HUDEP-2 (cell line): ENCODE measurements around the gene PDS5B.

Experiments
- DNase-seq, 76 experiments: peaks; one replicate each; lab custom pipeline; 2025; ENCODE audit not compliant: unreplicated experiment in 76 of 76; lab: John Stamatoyannopoulos, UW

Gene PDS5B

DNA sequence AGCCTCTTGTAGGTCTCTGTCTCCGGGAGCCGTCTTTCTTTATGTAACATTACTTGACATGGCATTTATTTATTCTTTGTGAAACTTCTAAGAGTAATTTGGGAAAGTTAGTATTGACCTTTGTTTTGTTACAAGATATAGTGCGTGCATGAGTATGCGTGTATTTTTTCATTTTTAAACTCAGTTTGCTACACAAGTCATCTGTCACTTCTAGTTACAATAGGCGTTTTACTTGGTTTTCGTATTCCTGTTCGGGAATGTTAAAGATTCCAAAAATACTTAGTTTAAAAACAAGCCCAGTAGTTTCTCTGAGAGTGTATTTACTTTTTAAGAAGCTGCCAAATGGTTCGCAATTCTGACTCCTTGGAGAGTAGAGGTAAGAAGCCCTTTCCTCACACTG, 3.2 kb downstream of the PDS5B start:
- no peak for DNase-seq

DNA sequence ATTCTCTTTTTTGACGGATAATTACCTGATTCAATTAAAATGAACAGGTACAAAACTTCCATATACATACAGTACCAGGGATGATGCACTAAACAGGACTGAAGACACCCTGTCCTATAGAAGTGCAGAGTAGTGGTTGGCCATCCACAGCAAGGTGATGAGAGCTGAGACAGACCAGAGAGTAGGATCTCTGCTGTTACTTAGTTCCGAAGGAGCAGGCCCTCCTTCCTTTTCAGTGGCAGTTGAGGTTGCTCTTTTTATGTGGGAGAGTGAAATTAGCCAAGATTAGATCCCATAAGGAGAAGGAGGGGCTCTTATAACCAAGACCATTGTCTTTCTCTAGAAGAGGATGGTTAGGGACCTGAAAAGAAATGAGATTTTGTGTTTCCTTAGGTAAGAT, 4.0 kb downstream of the PDS5B start:
- no peak for DNase-seq

DNA sequence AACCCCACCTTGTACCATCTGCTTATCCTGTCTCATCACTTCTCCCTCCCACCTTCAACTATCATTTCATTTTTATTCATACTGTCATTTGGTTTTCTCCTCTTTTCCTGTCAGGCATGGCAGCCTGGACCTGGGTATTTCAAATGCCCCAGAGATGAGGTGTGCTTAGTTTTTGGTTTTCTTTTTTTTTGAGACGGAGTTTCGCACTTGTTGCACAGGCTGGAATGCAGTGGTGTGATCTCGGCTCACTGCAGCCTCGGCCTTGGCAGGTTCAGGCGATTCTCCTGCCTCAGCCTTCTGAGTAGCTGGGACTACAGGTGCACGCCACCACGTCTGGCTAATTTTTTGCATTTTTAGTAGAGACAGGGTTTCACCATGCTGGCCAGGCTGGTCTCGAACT, 5.8 kb downstream of the PDS5B start:
- DNase-seq: no peak

DNA sequence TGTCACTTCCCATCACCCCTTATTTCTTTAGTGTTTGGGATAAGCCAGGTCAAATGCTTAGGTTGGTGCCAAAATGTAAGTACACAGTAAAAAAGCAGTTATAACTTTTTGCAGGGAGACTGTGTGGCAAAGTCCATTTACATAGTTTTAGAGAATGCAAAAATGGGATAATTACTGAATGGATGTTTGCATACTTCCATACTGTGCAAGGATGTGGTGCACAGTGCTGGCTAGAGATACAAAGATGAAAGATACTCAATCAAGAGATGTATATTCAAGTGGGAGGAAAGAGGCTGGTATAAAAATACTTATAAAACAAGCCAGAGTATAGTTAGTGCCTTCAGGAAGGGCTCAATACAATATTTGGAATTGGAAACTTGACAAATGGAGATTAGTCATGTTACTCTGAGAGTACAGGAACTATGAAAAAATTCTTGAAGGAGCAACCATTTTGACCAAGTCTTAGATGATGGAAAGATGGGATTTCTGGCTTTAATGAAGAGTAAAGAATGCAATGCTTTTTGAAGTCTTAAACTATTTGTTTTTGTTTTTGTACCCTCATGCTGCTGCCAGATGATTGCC, 8.0 kb downstream of the PDS5B start:
- no peak for DNase-seq

DNA sequence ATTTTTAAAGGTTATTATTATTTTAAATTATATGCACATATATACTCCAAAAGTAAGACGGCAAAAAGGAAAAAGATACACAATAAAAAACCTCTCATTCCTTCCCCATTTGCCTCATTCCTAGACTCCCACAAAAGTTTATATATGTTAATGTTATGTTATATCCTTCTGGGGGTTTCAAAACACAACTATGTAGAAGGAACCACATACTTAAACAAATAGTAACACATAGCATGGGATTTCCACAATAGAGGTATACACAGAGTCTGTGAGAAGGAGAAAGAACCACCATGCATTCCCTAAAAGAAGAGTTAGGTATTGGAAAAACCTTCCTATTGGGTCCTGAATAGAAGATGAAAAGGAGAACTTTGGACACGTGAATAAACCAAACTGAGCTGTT, 9.1 kb downstream of the PDS5B start:
- no peak for DNase-seq

GRCh38 chr13:32600890-32601289, 14.6 kb downstream of the PDS5B start:
- no peak for DNase-seq

- DNase-seq: no peak
Observed at GRCh38 chr13:32609428-32609827, 23.2 kb downstream of the PDS5B start.

GRCh38 chr13:32610538-32610937, 24.3 kb downstream of the PDS5B start:
- DNase-seq: no peak

DNA sequence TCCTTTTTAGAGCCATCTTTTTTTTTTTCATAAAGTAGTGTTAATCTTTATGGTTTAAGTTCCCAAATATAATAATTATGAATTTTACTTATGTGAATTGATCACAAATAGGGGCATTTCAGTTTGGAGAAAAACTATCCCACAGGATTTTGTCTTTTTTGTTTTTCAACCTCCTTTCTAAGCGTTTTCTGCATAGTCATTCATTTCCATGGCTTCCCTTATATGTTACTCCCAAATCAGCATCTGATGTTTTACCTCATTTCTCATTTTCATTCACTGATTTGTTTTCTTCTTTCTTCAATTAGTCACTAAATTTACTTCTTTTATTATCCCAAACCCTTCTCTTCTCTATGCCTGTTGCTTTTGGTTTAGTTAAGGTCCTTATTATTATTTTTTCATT, 24.7 kb downstream of the PDS5B start:
- no peak for DNase-seq

DNA sequence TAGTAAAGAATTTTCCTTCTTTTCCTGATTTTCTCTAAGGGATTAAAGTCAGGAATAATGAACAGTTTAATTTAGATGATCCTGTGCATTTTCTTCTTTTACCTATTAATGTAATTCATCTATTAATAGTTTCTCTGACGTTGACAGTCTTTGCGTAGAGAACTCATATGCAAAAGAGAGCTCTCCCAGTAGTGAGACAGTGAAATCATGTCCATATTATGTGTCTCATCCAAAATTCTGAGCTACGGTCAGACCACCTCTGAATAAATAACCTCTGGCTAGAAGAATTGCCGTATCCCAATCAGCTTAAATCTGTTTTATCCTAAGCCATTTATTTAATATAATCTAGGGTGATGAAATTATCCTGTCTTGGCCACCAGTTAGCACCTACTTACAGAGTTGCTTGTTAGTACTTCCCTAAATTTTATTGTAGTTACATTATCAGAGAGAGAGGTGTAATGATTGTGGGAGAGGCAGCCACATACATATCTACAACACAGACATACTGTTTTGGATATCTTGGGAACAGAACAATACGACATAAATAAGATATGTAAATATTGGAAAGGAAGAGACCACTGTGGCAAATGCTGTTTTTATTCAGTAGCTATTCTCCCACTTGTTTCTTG, 30.7 kb downstream of the PDS5B start:
- DNase-seq: no peak

DNA sequence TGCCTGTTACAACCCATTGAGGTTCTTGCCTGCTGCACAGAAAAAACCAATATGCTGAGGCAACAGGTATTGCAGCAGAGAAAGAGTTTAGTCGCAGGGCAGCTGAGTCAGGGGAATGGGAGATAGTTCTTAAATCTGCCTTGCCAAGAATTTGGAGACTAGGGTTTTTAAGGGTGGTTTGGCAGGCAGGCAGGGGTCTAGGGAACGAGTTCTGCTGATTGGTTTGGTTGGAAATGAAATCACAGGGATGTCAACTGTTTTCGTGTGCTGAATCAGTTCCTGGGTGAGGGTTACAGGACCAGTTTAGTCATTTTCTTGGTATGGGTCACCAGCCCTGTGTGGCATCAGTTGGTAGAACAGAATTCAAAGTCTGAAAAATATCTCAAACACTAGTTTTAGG, 36.6 kb downstream of the PDS5B start:
- DNase-seq: no peak

GRCh38 chr13:32624441-32624840, 38.2 kb downstream of the PDS5B start:
- no peak for DNase-seq

- no peak for DNase-seq
Observed at GRCh38 chr13:32627793-32628192, 41.5 kb downstream of the PDS5B start.

DNA sequence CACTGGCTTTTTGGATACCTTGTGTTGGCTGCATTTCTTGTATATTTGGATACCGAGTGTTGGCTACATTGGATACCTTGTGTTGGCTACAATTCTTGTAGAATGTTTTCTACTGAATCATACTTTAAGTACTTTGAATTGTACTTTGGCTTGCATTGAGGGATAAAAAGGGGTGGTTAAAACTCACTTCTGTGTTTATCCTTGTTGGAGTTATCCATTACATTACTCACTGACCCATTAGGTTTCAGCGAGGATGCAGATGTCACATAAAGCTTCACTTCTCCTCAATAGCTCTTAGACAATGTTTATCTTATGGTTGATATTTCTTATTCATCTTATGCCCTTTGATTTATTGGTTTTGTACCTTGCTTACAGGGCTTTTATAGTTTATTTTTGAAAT, 43.1 kb downstream of the PDS5B start:
- DNase-seq: no peak

GRCh38 chr13:32629866-32630265, 43.6 kb downstream of the PDS5B start:
- no peak for DNase-seq

DNA sequence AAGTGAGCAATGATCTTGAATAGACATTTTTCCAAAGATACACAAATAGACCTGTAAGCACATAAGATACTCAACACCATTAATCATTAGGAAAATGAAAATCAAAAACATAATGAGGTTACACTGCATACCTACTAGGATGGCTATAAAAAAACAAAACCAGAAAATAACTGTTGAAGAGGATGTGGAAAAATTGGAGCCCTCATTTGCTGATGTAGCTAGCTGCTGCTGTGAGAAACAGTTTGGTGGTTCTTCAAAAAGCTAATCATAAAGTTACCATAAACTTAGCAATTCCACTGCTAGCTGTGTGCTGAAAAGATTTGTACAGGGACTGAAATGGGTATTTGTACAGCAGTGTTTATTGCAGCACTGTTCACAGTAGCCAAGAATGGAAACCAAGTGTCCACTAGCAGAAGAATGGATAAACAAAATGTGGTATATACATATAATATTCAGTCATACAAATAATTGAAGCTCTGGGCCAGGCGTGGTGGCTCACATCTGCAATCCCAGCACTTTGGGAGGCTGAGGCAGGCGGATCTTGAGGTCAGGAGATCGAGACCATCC, 46.2 kb downstream of the PDS5B start:
- no peak for DNase-seq

DNA sequence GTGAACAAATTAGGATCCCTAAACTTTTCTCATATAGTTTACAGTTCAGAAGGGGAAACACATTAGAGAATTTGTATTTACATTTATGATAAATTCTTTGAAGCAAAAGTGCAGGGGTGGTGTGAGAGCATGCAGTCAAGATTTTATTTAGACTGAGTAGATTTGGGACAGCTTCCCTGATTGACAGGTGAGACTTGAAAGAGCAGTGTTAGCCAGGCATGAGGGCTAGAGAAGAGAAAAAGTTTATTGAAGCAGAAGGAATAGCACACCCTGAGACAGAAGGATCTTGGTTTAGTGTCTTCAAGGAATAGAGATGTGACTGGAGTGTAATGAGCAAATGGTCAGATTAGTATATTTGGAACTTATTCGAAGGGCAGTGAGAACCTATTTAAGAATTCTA, 50.5 kb downstream of the PDS5B start:
- DNase-seq: no peak

GRCh38 chr13:32638739-32639138, 52.5 kb downstream of the PDS5B start:
- no peak for DNase-seq

DNA sequence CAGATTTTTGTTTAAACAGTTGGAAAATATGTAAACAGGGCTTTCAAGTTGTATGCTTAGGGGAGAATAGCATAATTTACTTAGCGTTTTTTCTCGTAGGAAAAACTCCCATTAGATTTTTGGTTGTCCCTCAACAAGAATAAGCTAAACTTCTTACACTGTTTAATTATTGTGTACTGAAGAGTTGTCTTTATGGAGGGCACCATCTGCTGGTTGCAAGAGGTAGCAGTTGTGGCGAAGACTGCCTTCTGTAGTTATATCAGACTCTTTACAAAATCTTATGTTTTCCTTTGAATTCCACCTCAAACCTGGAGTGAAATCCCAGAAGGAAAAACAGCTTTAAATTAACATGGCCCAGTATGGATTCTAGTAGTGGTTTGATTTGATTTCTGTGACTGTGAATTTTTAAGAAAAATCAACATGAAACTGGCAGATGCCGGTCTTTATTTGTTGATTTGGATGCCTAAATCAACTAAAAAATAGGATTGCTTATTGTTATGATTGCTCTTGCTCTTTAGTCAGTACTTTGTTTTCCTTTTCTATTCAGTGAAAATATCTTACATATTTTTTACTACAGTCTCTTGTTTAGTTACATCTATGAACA, 53.4 kb downstream of the PDS5B start:
- peak in 33 of 76 experiments; percentile 2 to 48 (median 17) for DNase-seq

- DNase-seq: no peak
Observed at GRCh38 chr13:32642316-32642715, 56.1 kb downstream of the PDS5B start.

DNA sequence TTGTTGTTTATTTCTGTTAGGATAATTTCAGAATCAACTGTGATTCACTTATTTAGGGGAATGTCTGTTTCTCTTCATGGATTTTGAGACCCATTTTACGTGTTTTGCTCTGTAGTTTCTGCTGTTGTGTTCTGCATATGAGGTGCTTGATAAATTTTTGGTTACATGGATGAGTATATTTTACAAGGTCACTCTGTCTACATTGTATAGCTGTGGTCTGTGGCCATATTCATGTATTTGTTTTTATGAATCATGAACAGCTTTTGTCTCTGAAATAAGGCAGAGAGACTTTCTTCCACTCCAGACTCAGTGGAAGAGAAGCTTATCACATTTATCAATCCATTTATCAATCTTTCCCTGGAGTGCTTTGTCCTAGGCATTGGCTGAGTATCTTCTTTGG, 56.6 kb downstream of the PDS5B start:
- no peak for DNase-seq

DNA sequence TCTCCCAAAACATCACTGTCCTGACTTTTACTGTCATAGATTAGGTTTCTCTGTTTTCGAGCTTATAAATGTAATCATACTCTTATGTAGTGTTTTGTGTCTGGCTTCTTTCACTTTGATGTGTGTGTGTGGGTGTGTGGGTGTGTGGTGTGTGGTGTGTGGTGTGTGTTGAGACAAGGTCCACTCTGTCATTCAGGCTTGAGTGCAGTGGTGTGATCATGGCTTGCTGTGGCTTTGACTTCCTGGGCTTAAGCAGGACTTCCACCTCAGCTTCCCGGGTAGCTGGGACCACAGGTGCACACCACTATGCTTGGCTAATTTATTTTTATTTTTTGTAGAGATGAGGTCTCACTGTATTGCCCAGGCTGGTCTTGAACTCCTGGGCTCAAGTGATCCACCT, 59.6 kb downstream of the PDS5B start:
- no peak for DNase-seq
